Esophagus squamous epithelium (tissue), 5 donors: ENCODE results near the gene UBA6. TPM values are rescaled to one million over a fixed set of nuclear protein-coding genes. Genes with fewer than 3 reads are reported as not detected.

Experiments used
- DNase-seq: peaks from one replicate; lab custom pipeline; 2025; lab: John Stamatoyannopoulos, UW
- H3K27ac ChIP-seq, 4 donors: fragments of 200-600 bp; sonication (generic); one replicate each; pipeline ENCODE4 v1.5.1; 2016 to 2019; ENCODE audit warnings: mild to moderate bottlenecking in 1 of 4
- H3K27me3 ChIP-seq, 4 donors: fragments of 200-600 bp; sonication (generic); 1 replicate in 3 of 4; 2 replicates in 1 of 4; pipeline versions ENCODE4 v1.5.1 to v1.6.0; 2017 to 2021; ENCODE audit warnings: antibody characterized with exemption in 1 of 4
- H3K36me3 ChIP-seq, 3 donors: fragments of 200-600 bp; sonication (generic); one replicate each; pipeline ENCODE4 v1.5.1; 2016 to 2019
- H3K4me1 ChIP-seq, 3 donors: fragments of 200-600 bp; sonication (generic); one replicate each; pipeline ENCODE4 v1.5.1; 2017 to 2019
- H3K4me3 ChIP-seq, 4 donors: fragments of 200-600 bp; sonication (generic); 1 replicate in 3 of 4; 2 replicates in 1 of 4; pipeline ENCODE4 v1.5.1; 2016 to 2019; ENCODE audit warnings: mild to moderate bottlenecking in 2 of 4, moderate library complexity in 1 of 4
- H3K9me3 ChIP-seq, 3 donors: fragments of 200-600 bp; sonication (generic); one replicate each; pipeline ENCODE4 v1.5.1; 2016 to 2019
- POLR2A ChIP-seq, 4 donors: fragments of 450-650 bp; IDR thresholded peaks; one replicate each; pipeline ENCODE4 v1.6.1; 2017; ENCODE audit warnings: antibody characterized with exemption in 4 of 4, mild to moderate bottlenecking in 4 of 4, moderate library complexity in 3 of 4
- WGBS, 2 donors: methylation state at CpG; one replicate each; pipeline ENCODE4 v1.1.5; 2018; 5-methylcytosine and 5-hydroxymethylcytosine counted together
- intact Hi-C: fragments of 100-400 bp; cut with DNase I; formaldehyde crosslinking; loops from one replicate; pipeline ENCODE4 v1.15.0; 2022
- total RNA-seq, 4 donors: library from RNA; depleted of rRNA; stranded (reverse); fragments of >200 nt; gene quantifications; one replicate each; pipeline ENCODE4 v1.1.0, GENCODE V29; 2016
- TF ChIP-seq, protein P1 (sequence below), 6 experiments: fragments of 450-650 bp in 4 of 6; fragments of 200-600 bp in 2 of 6; sonication (generic) in 2 of 6; IDR thresholded peaks; one replicate each; pipeline ENCODE4 v1.5.1; 2016 to 2019; ENCODE audit warnings: antibody characterized with exemption in 6 of 6, mild to moderate bottlenecking in 4 of 6, moderate library complexity in 4 of 6
- donor health status: DM: yes; HTN: yes; CAD: no.

The UBA6 gene
- 100 to 1,000 TPM in 1 of 4 donors, 10 to 100 TPM in 3; 51.5 to 103 (median 87.8) TPM for total RNA-seq

DNA sequence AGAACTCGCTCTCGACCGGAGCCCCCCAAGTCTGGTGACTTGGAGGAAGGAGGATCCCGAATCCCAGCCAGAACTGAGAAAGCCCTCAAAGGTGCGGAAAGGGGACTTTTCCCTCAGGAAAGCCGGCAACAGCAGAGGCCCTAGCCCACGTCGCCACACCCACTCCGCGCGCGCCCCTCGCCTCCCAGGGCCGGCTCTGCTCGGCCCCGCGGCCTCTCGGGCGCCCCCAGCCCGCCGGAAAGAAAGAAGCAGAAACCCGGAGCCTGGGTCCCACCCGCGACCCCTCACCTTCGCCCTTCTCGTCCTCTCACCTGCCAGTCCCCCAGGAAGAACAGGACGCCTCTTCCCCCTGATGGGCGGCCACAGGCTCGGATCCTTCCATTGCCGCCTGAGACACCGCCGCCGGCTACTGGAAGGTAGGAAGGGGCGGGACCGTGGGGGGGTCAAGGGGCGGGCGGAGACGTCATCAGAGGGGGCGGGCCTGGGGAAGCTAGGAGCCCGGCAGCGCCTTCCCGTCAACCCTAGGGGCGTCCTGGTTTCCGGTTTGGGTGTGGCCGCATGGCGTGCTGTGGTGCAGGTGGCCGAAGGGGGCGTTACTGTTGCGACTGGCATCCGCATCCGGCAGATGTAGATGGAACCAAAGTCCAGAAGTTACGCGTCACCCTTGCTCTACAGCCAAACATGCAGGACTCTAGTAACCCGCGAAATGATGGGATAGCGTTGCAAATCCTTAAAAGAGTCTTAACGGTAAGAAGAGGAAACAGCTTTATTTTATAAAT lies at the start of gene UBA6:
Gene UBA6 (minus strand): TSS at position 418 of the 779 bp plus-strand sequence. CDS start 36 bp downstream, at position 382.
- Histone ChIP-seq H3K4me1 (peaks cover 11 to 34% (median 13%) of the 10 kb centered on the region in 3 donors), H3K27me3 (no peaks in the 10 kb centered on the region), H3K9me3 (no peaks in the 10 kb centered on the region), H3K27ac (peak within 1 kb of the TSS; percentile 95 to 98 (median 97)), H3K4me3 (peak within 1 kb of the TSS; percentile 82 to 90 (median 89)), H3K36me3 (peaks cover 0 to 10% (median 0%) of the 10 kb centered on the region in 3 donors)
- TF ChIP-seq, protein P1, sequence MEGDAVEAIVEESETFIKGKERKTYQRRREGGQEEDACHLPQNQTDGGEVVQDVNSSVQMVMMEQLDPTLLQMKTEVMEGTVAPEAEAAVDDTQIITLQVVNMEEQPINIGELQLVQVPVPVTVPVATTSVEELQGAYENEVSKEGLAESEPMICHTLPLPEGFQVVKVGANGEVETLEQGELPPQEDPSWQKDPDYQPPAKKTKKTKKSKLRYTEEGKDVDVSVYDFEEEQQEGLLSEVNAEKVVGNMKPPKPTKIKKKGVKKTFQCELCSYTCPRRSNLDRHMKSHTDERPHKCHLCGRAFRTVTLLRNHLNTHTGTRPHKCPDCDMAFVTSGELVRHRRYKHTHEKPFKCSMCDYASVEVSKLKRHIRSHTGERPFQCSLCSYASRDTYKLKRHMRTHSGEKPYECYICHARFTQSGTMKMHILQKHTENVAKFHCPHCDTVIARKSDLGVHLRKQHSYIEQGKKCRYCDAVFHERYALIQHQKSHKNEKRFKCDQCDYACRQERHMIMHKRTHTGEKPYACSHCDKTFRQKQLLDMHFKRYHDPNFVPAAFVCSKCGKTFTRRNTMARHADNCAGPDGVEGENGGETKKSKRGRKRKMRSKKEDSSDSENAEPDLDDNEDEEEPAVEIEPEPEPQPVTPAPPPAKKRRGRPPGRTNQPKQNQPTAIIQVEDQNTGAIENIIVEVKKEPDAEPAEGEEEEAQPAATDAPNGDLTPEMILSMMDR (IDR thresholded peaks at IDR 0.05), result peak; percentile 38 to 54 (median 45)
- TF ChIP-seq POLR2A (IDR thresholded peaks at IDR 0.05), result peak in 1 of 4 donors; percentile 76
- intact Hi-C loops, result no loop called here
- DNase-seq, result peak; percentile 87
- WGBS, 2 donors, result 0% methylated on average over 6 to 24 of the region's 57 CpGs

DNA sequence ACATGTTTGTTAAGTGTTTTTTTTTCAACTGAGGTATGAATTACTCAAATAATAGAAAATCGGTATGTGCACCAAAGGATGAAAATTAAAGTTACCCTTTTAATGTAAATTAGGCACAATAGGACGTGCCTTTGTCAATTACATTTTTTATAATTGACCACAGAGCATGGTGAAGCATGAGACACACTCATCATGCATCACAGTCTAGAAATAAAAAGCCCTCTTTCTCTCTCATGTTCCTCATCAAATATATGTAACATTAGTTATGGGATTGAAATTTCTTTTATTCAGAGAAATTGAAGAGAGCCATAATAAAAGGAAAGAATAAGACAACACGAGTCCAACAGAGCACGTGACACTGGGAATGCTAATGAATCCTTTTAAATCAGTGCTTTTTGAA lies 49.7 kb upstream of the UBA6 start:
- Histone ChIP-seq H3K27me3 (no peaks in the 10 kb centered on the region), H3K9me3 (no peaks in the 10 kb centered on the region), H3K4me1 (no peaks in the 10 kb centered on the region), H3K27ac (no peak overlapping the region), H3K4me3 (no peak overlapping the region), H3K36me3 (no peaks in the 10 kb centered on the region)
- intact Hi-C loops, result no loop called here
- WGBS, 2 donors, result 76 to 90% methylated on average over 4 of the region's 4 CpGs
- no peak for DNase-seq
- TF ChIP-seq, protein P1 (IDR thresholded peaks at IDR 0.05), result no peak
- TF ChIP-seq POLR2A (IDR thresholded peaks at IDR 0.05), result no peak

DNA sequence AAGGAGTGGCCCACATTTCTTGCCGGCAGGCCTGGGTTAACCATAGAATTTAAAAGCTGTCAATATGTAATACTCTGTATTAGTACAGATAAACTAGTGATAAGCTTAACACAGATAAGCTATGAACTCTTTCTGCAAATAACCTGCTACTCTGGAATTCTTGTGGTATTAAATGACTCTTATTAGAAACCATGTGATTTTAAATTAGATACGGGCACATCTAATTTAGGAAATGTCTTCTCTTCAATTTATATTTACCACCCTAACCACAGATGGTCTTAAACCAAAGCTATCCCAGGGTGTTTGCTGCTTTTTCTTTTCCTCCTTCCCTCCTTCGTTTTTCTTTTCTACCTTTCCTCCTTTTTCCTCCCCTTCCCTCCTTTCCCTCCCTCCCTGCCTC lies 48.3 kb upstream of the UBA6 start:
- Histone ChIP-seq H3K9me3 (no peaks in the 10 kb centered on the region), H3K27me3 (no peaks in the 10 kb centered on the region), H3K4me3 (no peak overlapping the region), H3K27ac (no peak overlapping the region), H3K36me3 (no peaks in the 10 kb centered on the region), H3K4me1 (no peaks in the 10 kb centered on the region)
- no peak for DNase-seq
- TF ChIP-seq POLR2A (IDR thresholded peaks at IDR 0.05), result no peak
- TF ChIP-seq, protein P1 (IDR thresholded peaks at IDR 0.05), result no peak
- intact Hi-C loops, result no loop called here
- WGBS, 2 donors, result 73 to 75% methylated on average over 3 of the region's 3 CpGs

DNA sequence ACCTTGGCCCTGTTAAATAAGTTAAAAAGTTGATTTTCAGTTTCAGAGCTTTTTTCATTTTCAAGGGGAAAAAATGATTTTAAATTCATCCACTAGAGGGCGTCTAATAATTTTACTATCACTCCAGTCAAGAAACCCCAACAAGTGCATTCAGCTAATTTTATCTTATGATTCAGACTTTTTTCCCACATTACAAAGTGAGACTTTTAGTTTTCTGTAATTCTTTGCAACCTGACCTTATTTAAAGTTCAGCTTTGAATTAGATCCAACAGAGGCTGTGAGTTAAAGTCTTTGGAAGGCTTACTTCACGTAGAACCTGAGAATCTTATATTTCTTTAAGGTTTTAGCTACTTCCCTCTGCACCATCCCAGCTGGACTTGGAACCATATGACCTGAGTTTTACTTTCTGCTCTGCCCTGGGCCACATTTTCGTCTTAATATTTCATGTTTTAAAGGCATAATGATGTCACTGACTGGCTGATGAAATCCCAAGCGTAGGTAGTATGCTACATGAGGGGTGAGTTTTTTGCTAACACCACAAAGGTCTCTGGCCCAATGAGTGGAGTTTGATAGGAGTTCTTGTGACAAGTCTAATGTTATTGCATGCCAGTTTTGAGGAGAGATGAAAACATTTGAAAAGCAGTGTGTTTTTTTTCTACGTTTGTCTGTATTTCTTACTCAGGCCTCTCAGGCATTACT lies 46.0 kb upstream of the UBA6 start:
- no peaks in the 10 kb centered on the region for H3K9me3 ChIP-seq
- H3K27me3 ChIP-seq, result no peaks in the 10 kb centered on the region
- 56 to 62% methylated on average over 5 of the region's 5 CpGs for WGBS, 2 donors
- TF ChIP-seq, protein P1 (IDR thresholded peaks at IDR 0.05), result peak in 5 of 6 experiments; percentile 36 to 63 (median 63)
- no peak for TF ChIP-seq POLR2A (IDR thresholded peaks at IDR 0.05)
- DNase-seq, result no peak
- H3K4me3 ChIP-seq, result no peak overlapping the region
- no peak overlapping the region for H3K27ac ChIP-seq
- H3K4me1 ChIP-seq, result no peaks in the 10 kb centered on the region
- H3K36me3 ChIP-seq, result no peaks in the 10 kb centered on the region
- intact Hi-C loops, result no loop called here
